Measurements from ENCODE around the gene NR2E3.

GRCh38 chr15:71807691-71808091 is 2.7 kb upstream of the NR2E3 start:
- no peak for TF ChIP-seq CTCF (IDR thresholded peaks at IDR 0.05; ENCODE audit: borderline replicate concordance, extremely low read depth, low read length, poor library complexity, severe bottlenecking)
- no peak for TF ChIP-seq EZH2 (IDR thresholded peaks at IDR 0.05; ENCODE audit: borderline replicate concordance, low read depth, low read length, severe bottlenecking)
